AG04449 (cell line): ENCODE data around the gene PRKD1.
A peak's percentile ranks its signal among the peaks of the same experiment; 100 is the strongest.

ENCODE experiments used
- CTCF ChIA-PET: fragments of 350-600 bp; formaldehyde crosslinking; extraction: SDS; loops from one replicate; lab custom pipeline; 2021; ENCODE audit warnings: antibody characterized with exemption; lab: Yijun Ruan, JAX
- POLR2A ChIA-PET: fragments of 400-600, 350-600 bp; formaldehyde crosslinking; extraction: SDS; loops from one replicate; lab custom pipeline; 2020; ENCODE audit warnings: antibody characterized with exemption, inconsistent platforms; lab: Yijun Ruan, JAX
- DNase-seq: peaks from one replicate; pipeline ENCODE4 v3.0.0-alpha.2; 2010; ENCODE audit warnings: low read depth, low spot score
- H3K4me3 ChIP-seq: 2 replicates; pipeline ENCODE4 v1.5.1; 2011; ENCODE audit warnings: low read depth, mild to moderate bottlenecking, control low read depth, low read length
- TF ChIP-seq, protein P1 (sequence below): IDR thresholded peaks from one replicate; pipeline ENCODE4 v1.5.1; 2011; ENCODE audit warnings: mild to moderate bottlenecking, moderate library complexity, low read length, control low read depth, inconsistent platforms; ENCODE audit not compliant: insufficient read depth; ENCODE audit errors: missing control alignments

The PRKD1 gene

GRCh38 chr14:29814156-29815015 is 113.3 kb downstream of the PRKD1 start:
- TF ChIP-seq, protein P1, sequence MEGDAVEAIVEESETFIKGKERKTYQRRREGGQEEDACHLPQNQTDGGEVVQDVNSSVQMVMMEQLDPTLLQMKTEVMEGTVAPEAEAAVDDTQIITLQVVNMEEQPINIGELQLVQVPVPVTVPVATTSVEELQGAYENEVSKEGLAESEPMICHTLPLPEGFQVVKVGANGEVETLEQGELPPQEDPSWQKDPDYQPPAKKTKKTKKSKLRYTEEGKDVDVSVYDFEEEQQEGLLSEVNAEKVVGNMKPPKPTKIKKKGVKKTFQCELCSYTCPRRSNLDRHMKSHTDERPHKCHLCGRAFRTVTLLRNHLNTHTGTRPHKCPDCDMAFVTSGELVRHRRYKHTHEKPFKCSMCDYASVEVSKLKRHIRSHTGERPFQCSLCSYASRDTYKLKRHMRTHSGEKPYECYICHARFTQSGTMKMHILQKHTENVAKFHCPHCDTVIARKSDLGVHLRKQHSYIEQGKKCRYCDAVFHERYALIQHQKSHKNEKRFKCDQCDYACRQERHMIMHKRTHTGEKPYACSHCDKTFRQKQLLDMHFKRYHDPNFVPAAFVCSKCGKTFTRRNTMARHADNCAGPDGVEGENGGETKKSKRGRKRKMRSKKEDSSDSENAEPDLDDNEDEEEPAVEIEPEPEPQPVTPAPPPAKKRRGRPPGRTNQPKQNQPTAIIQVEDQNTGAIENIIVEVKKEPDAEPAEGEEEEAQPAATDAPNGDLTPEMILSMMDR: no peak
- DNase-seq: no peak
- ChIA-PET POLR2A (no interaction called here), CTCF (no interaction called here)
- no peak overlapping the region for H3K4me3 ChIP-seq

- POLR2A ChIA-PET: interaction anchor here (0.7 kb wide), 1 partner anchor 153 kb away, joined by 3 read pairs; no protein-coding TSS in a partner anchor
- CTCF ChIA-PET: interaction anchor here (1.1 to 1.3 kb wide), 2 partner anchors 9 to 48 kb away, joined by 3 read pairs; no protein-coding TSS in a partner anchor
- no peak overlapping the region for H3K4me3 ChIP-seq
- DNase-seq: no peak
- TF ChIP-seq, protein P1: no peak
Observed at GRCh38 chr14:29810682-29811081, 117.0 kb downstream of the PRKD1 start.

DNA sequence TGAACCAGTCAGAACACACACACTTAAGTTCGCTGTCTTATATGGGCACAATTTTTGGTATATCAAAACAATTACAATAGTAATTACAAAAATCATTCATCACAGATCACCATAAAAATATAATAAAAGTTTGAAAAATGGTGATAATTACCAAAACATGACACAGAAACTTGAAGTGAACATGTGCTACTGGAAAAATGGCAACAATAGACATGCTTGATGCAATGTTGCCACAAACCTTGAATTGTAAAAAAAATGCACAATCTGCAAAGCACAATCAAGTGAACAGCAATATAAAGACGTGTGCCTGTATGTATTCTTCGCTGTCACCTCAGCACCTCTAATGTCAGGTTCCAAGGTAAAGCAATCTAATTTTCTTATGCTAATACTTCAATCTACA is 117.6 kb downstream of the PRKD1 start:
- no peak for DNase-seq
- no peak overlapping the region for H3K4me3 ChIP-seq
- ChIA-PET POLR2A (no interaction called here), CTCF (interaction anchor here (1.1 to 1.3 kb wide), 2 partner anchors 8 to 49 kb away, joined by 3 read pairs; no protein-coding TSS in a partner anchor)
- TF ChIP-seq, protein P1: no peak

DNA sequence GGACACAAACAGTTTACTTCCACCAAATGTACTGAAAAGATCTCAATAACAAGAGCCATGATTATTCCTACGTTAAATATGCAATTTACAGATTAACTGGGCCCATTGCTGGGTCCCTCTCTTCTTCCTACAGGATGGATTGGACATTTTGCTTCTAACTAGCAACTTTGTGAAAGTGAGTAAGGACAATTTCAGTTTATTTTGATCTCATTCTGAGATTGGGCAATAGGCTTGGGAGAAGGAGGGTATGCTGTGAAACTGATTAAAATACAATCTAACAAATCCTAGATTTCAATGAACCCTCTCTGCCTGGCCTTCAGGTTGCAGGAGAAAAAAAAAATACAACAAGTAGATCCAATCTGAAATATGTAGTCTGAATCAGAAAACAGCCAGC is 121.5 kb downstream of the PRKD1 start:
- H3K4me3 ChIP-seq: no peak overlapping the region
- DNase-seq: no peak
- CTCF ChIA-PET: no interaction called here
- POLR2A ChIA-PET: no interaction called here
- TF ChIP-seq, protein P1: no peak

DNA sequence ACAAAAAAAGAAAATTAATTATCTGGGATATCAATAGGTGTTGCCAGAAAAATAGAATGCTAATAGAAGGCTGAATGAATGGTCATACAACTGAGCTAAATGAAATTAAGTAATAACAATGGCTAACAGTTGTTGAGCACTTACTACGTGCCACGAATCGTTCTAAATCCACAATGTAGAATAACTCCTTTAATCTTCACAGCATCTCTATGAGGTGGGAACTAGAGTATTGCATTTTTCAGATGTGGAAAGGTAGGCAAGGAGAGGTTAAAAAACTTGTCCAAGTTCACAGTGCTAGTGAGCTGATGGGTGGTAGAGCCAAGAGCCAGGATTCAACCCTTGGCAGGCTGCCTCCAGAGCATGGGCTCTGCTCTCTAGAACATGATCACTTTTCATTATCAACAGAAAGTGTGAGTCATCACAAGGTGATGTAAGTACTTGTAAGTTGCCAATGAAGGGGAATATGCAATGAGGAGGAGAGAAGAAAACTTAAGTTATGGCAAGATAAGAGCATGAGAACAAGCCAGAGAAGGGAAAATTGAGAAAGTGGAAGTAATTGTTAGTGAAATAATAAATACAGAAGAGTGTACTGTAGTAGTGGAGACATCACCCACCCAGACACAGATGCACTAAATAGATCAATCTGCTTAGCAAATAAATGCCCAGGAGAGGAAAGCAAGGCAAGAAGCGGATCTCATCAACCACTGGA is 122.1 kb downstream of the PRKD1 start:
- CTCF ChIA-PET: interaction anchor here (1.3 kb wide), 1 partner anchor 10 kb away, joined by 3 read pairs; no protein-coding TSS in a partner anchor
- H3K4me3 ChIP-seq: no peak overlapping the region
- peak; percentile 71 for DNase-seq
- TF ChIP-seq, protein P1: no peak
- POLR2A ChIA-PET: no interaction called here
